HepG2 (cell line): ENCODE data around the gene RAB33B. TPM values are rescaled to one million over a fixed set of nuclear protein-coding genes. Genes with fewer than 3 reads are reported as not detected.

Experiments used
- ATAC-seq: fragments of 200-7000 bp; cut with Tn5 transposase; 3 replicates; pipeline ENCODE4 v1.9.1; 2020; ENCODE audit warnings: mild to moderate bottlenecking, moderate library complexity
- BruUV-seq: library from RNA; stranded (reverse); fragments of 400-500 nt; replicated peaks from 2 replicates; lab custom pipeline; 2021; lab: Mats Ljungman, UMichigan
- CTCF ChIA-PET: fragments of 300-600 bp; formaldehyde crosslinking; extraction: SDS; loops from one replicate; lab custom pipeline; 2021; ENCODE audit warnings: low total read pairs, inconsistent platforms, low intra/inter-chr PET ratio; lab: Yijun Ruan, JAX
- POLR2A ChIA-PET: fragments of 350-600 bp; sonication (Branson Sonifier 250); formaldehyde crosslinking; loops from one replicate; lab custom pipeline; 2020; ENCODE audit warnings: antibody characterized with exemption, inconsistent platforms; lab: Yijun Ruan, JAX
- DNase-seq: peaks from one replicate; pipeline ENCODE4 v3.0.0-alpha.2; 2015; ENCODE audit warnings: low spot score
- FAIRE-seq: peaks from 3 replicates; lab custom pipeline; 2011; peaks lifted over from hg19 to GRCh38; lab: Jason Lieb, UNC
- H2AFZ ChIP-seq: one replicate; pipeline ENCODE4 v1.6.1; 2011; ENCODE audit warnings: low read length, inconsistent platforms
- H3K27ac ChIP-seq: fragments of 300-600 bp; 3 replicates; pipeline ENCODE4 v1.8.0; 2011; ENCODE audit warnings: mixed run types, mild to moderate bottlenecking, mixed read lengths, low read length, inconsistent platforms; ENCODE audit not compliant: insufficient read depth; ENCODE audit errors: extremely low read length
- H3K27me3 ChIP-seq, 2 experiments: fragments of 200-600 bp in 1 of 2; 2 replicates in 1 of 2; 3 replicates in 1 of 2; pipeline versions ENCODE4 v1.6.0 to v1.8.0; 2011; ENCODE audit warnings: low read length in 2 of 2, mild to moderate bottlenecking in 2 of 2, moderate library complexity in 2 of 2, inconsistent platforms in 1 of 2; ENCODE audit not compliant: insufficient read depth in 2 of 2, control insufficient read depth in 1 of 2
- H3K36me3 ChIP-seq, 2 experiments: fragments of 200-600 bp in 1 of 2; replicated peaks in 1 of 2; 2 replicates in 1 of 2; 3 replicates in 1 of 2; pipeline versions ENCODE4 v1.5.1 to v1.8.0; 2011; ENCODE audit warnings: low read length in 2 of 2, inconsistent platforms in 1 of 2; ENCODE audit not compliant: insufficient read depth in 2 of 2, control insufficient read depth in 1 of 2
- H3K4me1 ChIP-seq: 2 replicates; pipeline ENCODE4 v1.5.1; 2012; ENCODE audit warnings: low read length, inconsistent platforms; ENCODE audit not compliant: insufficient read depth
- H3K4me2 ChIP-seq: 2 replicates; pipeline ENCODE4 v1.6.0; 2011; ENCODE audit warnings: low read depth, low read length, inconsistent platforms
- H3K4me3 ChIP-seq, 3 experiments: fragments of 200-600 bp in 1 of 3; sonication (generic), shearing (Covaris generic) in 1 of 3; replicated peaks in 1 of 3; 2 replicates each; pipeline ENCODE4 v1.5.1; 2011 to 2016; ENCODE audit warnings: low read length in 3 of 3, inconsistent platforms in 2 of 3, low read depth in 2 of 3, mild to moderate bottlenecking in 2 of 3, control low read depth in 1 of 3, mixed read lengths in 1 of 3; ENCODE audit not compliant: insufficient read depth in 1 of 3
- H3K79me2 ChIP-seq: one replicate; pipeline ENCODE4 v1.6.1; 2011; ENCODE audit warnings: low read length, inconsistent platforms; ENCODE audit not compliant: insufficient read depth
- H3K9ac ChIP-seq: 2 replicates; pipeline ENCODE4 v1.6.0; 2011; ENCODE audit warnings: mild to moderate bottlenecking, low read depth, low read length, inconsistent platforms; ENCODE audit not compliant: insufficient read depth
- H3K9me3 ChIP-seq: 2 replicates; pipeline ENCODE4 v1.5.1; 2012; ENCODE audit warnings: mild to moderate bottlenecking, low read length
- H4K20me1 ChIP-seq: 2 replicates; pipeline ENCODE4 v1.6.0; 2011; ENCODE audit warnings: inconsistent platforms, mild to moderate bottlenecking, low read length, moderate library complexity; ENCODE audit not compliant: insufficient read depth
- AGO1 ChIP-seq: fragments of 200-400 bp; formaldehyde crosslinking; IDR thresholded peaks from 2 replicates; pipeline ENCODE4 v1.6.1; 2017; ENCODE audit warnings: mild to moderate bottlenecking, low read depth, low read length, moderate library complexity; ENCODE audit not compliant: poor library complexity, severe bottlenecking
- CCAR2 ChIP-seq: fragments of 200-400 bp; formaldehyde crosslinking; optimal IDR thresholded peaks from 2 replicates; pipeline ENCODE3; 2018; ENCODE audit warnings: low read depth, mild to moderate bottlenecking, low read length, moderate library complexity
- FOXM1 ChIP-seq: sonication (generic); formaldehyde crosslinking; IDR thresholded peaks from 2 replicates; pipeline ENCODE4 v1.5.0; 2020; ENCODE audit warnings: missing genetic modification reagents
- FOXO1 ChIP-seq: sonication (generic); formaldehyde crosslinking; IDR thresholded peaks from 2 replicates; pipeline ENCODE4 v1.4.0; 2020; ENCODE audit warnings: missing genetic modification reagents
- GTF2F1 ChIP-seq: fragments of 150-350 bp; IDR thresholded peaks from 2 replicates; pipeline ENCODE4 v1.6.1; 2014; ENCODE audit warnings: low read length
- KDM3A ChIP-seq: IDR thresholded peaks from 2 replicates; pipeline ENCODE4 v1.6.1; 2018; ENCODE audit warnings: low read depth, missing compliant biosample characterization
- REPIN1 ChIP-seq: sonication (generic); formaldehyde crosslinking; IDR thresholded peaks from 2 replicates; pipeline ENCODE4 v1.8.0; 2022; ENCODE audit warnings: missing genetic modification reagents, low read depth, mild to moderate bottlenecking, borderline replicate concordance
- RNF2 ChIP-seq: fragments of 450-650 bp; conservative IDR thresholded peaks from 2 replicates; pipeline ENCODE4 v1.6.1; 2016; ENCODE audit warnings: low read depth
- SMARCE1 ChIP-seq: fragments of 450-650 bp; IDR thresholded peaks from 2 replicates; pipeline ENCODE4 v1.6.1; 2017; ENCODE audit warnings: borderline replicate concordance
- ZFP37 ChIP-seq: sonication (generic); formaldehyde crosslinking; IDR thresholded peaks from 2 replicates; pipeline ENCODE4 v1.4.0; 2020; ENCODE audit warnings: missing genetic modification reagents, borderline replicate concordance
- ZKSCAN5 ChIP-seq: sonication (generic); formaldehyde crosslinking; IDR thresholded peaks from 2 replicates; pipeline ENCODE4 v1.5.1; 2020; ENCODE audit warnings: mild to moderate bottlenecking, missing genetic modification reagents
- ZNF224 ChIP-seq: sonication (generic); formaldehyde crosslinking; IDR thresholded peaks from 2 replicates; pipeline ENCODE4 v1.5.0; 2020; ENCODE audit warnings: mild to moderate bottlenecking, missing genetic modification reagents
- ZNF335 ChIP-seq: sonication (generic); formaldehyde crosslinking; IDR thresholded peaks from 2 replicates; pipeline ENCODE4 v1.4.0; 2020; ENCODE audit warnings: missing genetic modification reagents
- ZNF777 ChIP-seq: sonication (generic); formaldehyde crosslinking; IDR thresholded peaks from 2 replicates; pipeline ENCODE4 v1.4.0; 2020; ENCODE audit warnings: missing genetic modification reagents
- WGBS: methylation state at CpG from one replicate; pipeline ENCODE4 v1.1.6; 2017; ENCODE audit warnings: low lambda C conversion rate; 5-methylcytosine and 5-hydroxymethylcytosine counted together
- in situ Hi-C: cut with HindIII; loops from 2 replicates; pipeline ENCODE4 v1.10.0; 2017; ENCODE audit warnings: low pct_unique_long_range_greater_than_20kb; ENCODE audit not compliant: extremely low pct_ligation_motif_present
- intact Hi-C: fragments of 100-400 bp; cut with micrococcal nuclease; formaldehyde crosslinking; loops from one replicate; pipeline ENCODE4 v1.10.0; 2022; ENCODE audit not compliant: unreplicated experiment
- polyA plus RNA-seq, 8 experiments: library from polyadenylated mRNA; depleted of rRNA in 3 of 8; stranded (reverse) in 7 of 8; unstranded in 1 of 8; fragments of >200 nt; fragmentation: Illumina TruSeq in 4 of 8; extraction: Trizol in 4 of 8; gene quantifications; 2 replicates each; pipeline versions ENCODE4 v1.2.1 to v1.2.3, GENCODE V29; 2011 to 2016; ENCODE audit warnings: low read depth in 4 of 8, missing spikeins in 1 of 8, mixed read lengths in 1 of 8; ENCODE audit not compliant: insufficient read depth in 1 of 8
- total RNA-seq, 5 experiments: library from RNA; depleted of rRNA; stranded (reverse); fragments of >200 nt; fragmentation: Illumina TruSeq; extraction: Trizol; gene quantifications; 2 replicates each; pipeline ENCODE4 v1.2.3, GENCODE V29; 2016; ENCODE audit warnings: low read depth in 1 of 5
- TF ChIP-seq, protein P1 (sequence below): sonication (generic); formaldehyde crosslinking; IDR thresholded peaks from 2 replicates; pipeline ENCODE4 v1.5.0; 2020; ENCODE audit warnings: mild to moderate bottlenecking, missing genetic modification reagents, moderate library complexity
- TF ChIP-seq, protein P2 (sequence below): sonication (generic); formaldehyde crosslinking; IDR thresholded peaks from one replicate; pipeline ENCODE4 v1.5.1; 2020; ENCODE audit warnings: mild to moderate bottlenecking, missing genetic modification reagents; ENCODE audit errors: not compliant biosample characterization

RAB33B gene
- total and polyA plus RNA-seq, 2 of the 13 experiments (the other 11 are each of a cell fraction or from before 2014, with no cell fraction given), result 7.6 to 8.1 TPM

DNA sequence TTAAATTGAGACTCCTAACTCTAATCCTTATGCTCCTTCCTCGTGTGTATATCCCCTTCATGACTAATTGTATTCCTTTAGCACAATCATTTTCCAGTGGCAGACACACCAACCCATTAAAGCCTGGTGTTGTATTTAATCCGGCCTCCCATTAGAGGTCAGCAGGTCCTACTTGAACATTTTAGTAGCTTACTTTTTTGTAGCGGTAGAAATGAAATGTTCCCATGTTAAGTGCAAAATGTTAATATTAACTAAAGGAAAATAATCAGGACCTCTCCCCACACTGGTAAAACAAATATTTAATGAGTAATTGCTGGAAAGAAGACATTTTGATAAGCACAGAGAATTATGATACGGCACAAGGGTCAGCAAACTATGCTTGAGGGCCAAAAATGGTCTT is 3.4 kb downstream of the RAB33B start:
- Histone ChIP-seq H2AFZ (no peak overlapping the region), H4K20me1 (peaks cover 7% of the 10 kb centered on the region), H3K79me2 (peaks cover 73% of the 10 kb centered on the region), H3K9me3 (no peaks in the 10 kb centered on the region), H3K4me1 (peaks cover 43% of the 10 kb centered on the region), H3K9ac (no peak overlapping the region), H3K27me3 (no peaks in the 10 kb centered on the region; a peak in 1 of 5 replicates), H3K4me2 (peak overlapping the region; percentile 43), H3K36me3 (no peaks in the 10 kb centered on the region), H3K27ac (no peak overlapping the region), H3K4me3 (peak overlapping the region; percentile 3 to 68 (median 9); a peak in 1 of 6 replicates)
- WGBS, result 56% methylated on average over 4 of the region's 4 CpGs
- ATAC-seq (no peak), FAIRE-seq (no peak), DNase-seq (no peak)
- no peak for TF ChIP-seq GTF2F1
- TF ChIP-seq ZFP37 (CRISPR knock-in tag), result no peak
- no peak for TF ChIP-seq FOXM1 (CRISPR knock-in tag)
- TF ChIP-seq, protein P1, sequence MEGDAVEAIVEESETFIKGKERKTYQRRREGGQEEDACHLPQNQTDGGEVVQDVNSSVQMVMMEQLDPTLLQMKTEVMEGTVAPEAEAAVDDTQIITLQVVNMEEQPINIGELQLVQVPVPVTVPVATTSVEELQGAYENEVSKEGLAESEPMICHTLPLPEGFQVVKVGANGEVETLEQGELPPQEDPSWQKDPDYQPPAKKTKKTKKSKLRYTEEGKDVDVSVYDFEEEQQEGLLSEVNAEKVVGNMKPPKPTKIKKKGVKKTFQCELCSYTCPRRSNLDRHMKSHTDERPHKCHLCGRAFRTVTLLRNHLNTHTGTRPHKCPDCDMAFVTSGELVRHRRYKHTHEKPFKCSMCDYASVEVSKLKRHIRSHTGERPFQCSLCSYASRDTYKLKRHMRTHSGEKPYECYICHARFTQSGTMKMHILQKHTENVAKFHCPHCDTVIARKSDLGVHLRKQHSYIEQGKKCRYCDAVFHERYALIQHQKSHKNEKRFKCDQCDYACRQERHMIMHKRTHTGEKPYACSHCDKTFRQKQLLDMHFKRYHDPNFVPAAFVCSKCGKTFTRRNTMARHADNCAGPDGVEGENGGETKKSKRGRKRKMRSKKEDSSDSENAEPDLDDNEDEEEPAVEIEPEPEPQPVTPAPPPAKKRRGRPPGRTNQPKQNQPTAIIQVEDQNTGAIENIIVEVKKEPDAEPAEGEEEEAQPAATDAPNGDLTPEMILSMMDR, result no peak
- TF ChIP-seq ZKSCAN5 (CRISPR knock-in tag), result no peak
- TF ChIP-seq KDM3A (CRISPR knock-in tag), result no peak
- no peak for TF ChIP-seq SMARCE1
- TF ChIP-seq REPIN1 (CRISPR knock-in tag), result no peak
- TF ChIP-seq RNF2, result no peak
- TF ChIP-seq, protein P2, sequence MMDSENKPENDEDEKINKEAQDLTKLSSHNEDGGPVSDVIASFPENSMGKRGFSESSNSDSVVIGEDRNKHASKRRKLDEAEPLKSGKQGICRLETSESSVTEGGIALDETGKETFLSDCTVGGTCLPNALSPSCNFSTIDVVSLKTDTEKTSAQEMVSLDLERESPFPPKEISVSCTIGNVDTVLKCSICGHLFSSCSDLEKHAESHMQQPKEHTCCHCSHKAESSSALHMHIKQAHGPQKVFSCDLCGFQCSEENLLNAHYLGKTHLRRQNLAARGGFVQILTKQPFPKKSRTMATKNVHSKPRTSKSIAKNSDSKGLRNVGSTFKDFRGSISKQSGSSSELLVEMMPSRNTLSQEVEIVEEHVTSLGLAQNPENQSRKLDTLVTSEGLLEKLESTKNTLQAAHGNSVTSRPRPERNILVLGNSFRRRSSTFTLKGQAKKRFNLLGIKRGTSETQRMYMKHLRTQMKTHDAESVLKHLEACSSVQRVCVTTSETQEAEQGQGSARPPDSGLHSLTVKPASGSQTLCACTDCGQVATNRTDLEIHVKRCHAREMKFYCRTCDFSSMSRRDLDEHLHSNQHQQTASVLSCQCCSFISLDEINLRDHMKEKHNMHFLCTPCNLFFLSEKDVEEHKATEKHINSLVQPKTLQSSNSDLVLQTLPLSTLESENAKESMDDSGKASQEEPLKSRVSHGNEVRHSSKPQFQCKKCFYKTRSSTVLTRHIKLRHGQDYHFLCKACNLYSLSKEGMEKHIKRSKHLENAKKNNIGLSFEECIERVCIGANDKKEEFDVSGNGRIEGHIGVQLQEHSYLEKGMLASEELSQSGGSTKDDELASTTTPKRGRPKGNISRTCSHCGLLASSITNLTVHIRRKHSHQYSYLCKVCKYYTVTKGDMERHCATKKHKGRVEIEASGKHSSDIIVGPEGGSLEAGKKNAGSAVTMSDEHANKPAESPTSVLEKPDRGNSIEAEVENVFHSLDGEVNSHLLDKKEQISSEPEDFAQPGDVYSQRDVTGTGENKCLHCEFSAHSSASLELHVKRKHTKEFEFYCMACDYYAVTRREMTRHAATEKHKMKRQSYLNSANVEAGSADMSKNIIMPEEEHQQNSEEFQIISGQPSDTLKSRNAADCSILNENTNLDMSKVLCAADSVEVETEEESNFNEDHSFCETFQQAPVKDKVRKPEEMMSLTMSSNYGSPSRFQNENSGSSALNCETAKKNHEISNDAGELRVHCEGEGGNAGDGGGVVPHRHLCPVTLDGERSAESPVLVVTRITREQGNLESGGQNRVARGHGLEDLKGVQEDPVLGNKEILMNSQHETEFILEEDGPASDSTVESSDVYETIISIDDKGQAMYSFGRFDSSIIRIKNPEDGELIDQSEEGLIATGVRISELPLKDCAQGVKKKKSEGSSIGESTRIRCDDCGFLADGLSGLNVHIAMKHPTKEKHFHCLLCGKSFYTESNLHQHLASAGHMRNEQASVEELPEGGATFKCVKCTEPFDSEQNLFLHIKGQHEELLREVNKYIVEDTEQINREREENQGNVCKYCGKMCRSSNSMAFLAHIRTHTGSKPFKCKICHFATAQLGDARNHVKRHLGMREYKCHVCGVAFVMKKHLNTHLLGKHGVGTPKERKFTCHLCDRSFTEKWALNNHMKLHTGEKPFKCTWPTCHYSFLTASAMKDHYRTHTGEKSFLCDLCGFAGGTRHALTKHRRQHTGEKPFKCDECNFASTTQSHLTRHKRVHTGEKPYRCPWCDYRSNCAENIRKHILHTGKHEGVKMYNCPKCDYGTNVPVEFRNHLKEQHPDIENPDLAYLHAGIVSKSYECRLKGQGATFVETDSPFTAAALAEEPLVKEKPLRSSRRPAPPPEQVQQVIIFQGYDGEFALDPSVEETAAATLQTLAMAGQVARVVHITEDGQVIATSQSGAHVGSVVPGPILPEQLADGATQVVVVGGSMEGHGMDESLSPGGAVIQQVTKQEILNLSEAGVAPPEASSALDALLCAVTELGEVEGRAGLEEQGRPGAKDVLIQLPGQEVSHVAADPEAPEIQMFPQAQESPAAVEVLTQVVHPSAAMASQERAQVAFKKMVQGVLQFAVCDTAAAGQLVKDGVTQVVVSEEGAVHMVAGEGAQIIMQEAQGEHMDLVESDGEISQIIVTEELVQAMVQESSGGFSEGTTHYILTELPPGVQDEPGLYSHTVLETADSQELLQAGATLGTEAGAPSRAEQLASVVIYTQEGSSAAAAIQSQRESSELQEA (CRISPR knock-in tag), result no peak
- TF ChIP-seq FOXO1, result no peak
- no peak for TF ChIP-seq CCAR2
- TF ChIP-seq ZNF777 (CRISPR knock-in tag), result no peak
- TF ChIP-seq AGO1, result no peak
- TF ChIP-seq ZNF224 (CRISPR knock-in tag), result no peak
- TF ChIP-seq ZNF335 (CRISPR knock-in tag), result no peak
- POLR2A ChIA-PET, result no interaction called here
- no TSS peak for BruUV-seq
- CTCF ChIA-PET, result no interaction called here
- in situ Hi-C loops (no loop called here), intact Hi-C loops (loop anchor here (5.0 kb wide), 1 partner anchor 40 kb away; no protein-coding TSS in a partner anchor)
